Inflammatory macrophage treated with lipopolysaccharide for 4 hours (primary cell): ENCODE data around the gene P3R3URF.

ENCODE experiments used
- DNase-seq: peaks from one replicate; pipeline ENCODE4 v3.0.0-alpha.2; 2020

The P3R3URF gene

GRCh38 chr1:46193984-46194570 is 17.8 kb upstream of the P3R3URF start:
- no peak for DNase-seq

DNA sequence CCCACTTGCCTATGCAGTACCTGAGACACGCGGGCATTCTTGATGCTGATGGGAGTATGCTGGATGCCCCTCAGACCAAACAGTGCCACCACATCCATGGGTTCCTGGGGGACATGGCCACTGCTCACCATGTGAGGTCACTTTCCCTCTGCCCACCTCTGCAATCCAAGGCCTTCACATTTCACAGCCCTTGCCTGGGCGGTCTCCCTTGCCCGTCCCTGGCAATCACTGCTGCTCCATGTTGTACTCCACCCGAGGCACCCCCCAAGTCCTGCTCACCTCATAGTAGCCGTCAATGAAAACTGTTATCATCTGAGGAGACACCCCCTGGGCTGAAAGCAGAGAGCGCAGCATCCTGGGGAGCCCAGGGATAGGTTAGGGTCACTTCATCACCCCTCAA is 17.0 kb upstream of the P3R3URF start:
- DNase-seq = no peak

- DNase-seq = no peak
Observed at GRCh38 chr1:46192171-46192570, 15.9 kb upstream of the P3R3URF start.

GRCh38 chr1:46191033-46191701 is 14.9 kb upstream of the P3R3URF start:
- DNase-seq = no peak

- no peak for DNase-seq
Observed at GRCh38 chr1:46190539-46190938, 14.3 kb upstream of the P3R3URF start.

DNA sequence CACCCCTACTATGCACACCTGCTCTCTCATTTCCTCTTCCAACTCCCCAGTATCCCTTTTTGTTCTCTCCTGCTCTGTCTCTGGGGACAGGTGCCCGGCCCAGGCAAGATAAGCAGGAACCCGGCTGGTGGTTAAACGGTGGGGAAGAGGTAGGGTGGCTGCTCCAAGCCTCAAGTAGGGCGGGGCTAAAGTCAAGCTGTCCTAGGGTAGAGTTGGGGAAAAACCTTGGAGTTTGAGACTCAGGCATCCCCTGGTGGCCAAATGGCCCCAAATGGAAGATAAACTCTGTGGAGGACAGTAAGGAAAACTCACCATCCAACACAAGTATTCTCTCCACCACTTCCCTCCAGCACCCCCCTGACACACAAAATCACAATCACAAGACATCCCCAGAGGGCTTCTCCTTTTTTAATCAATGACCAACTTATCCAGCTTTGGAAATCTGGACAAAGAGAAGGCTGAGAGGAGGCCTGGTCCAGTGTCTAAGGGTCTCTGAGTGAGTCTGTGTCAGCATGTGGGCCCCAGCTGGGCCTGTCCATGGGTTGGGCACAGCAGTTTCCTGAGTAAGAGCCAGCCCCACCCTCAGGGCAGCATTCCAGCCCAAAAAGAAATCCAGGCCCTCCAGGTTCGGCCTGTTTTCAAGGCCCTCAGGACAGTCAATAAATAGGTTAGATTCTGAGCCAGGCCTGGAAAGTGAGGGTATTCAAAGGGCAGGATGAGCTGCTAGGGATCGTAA is 12.2 kb upstream of the P3R3URF start:
- DNase-seq = no peak

GRCh38 chr1:46187106-46187869 is 11.0 kb upstream of the P3R3URF start:
- DNase-seq = no peak

- no peak for DNase-seq
Observed at GRCh38 chr1:46186076-46186475, 9.8 kb upstream of the P3R3URF start.

GRCh38 chr1:46184920-46185658 is 8.8 kb upstream of the P3R3URF start:
- no peak for DNase-seq

- DNase-seq = peak; percentile 57
Observed at GRCh38 chr1:46183926-46184557, 7.8 kb upstream of the P3R3URF start.

DNA sequence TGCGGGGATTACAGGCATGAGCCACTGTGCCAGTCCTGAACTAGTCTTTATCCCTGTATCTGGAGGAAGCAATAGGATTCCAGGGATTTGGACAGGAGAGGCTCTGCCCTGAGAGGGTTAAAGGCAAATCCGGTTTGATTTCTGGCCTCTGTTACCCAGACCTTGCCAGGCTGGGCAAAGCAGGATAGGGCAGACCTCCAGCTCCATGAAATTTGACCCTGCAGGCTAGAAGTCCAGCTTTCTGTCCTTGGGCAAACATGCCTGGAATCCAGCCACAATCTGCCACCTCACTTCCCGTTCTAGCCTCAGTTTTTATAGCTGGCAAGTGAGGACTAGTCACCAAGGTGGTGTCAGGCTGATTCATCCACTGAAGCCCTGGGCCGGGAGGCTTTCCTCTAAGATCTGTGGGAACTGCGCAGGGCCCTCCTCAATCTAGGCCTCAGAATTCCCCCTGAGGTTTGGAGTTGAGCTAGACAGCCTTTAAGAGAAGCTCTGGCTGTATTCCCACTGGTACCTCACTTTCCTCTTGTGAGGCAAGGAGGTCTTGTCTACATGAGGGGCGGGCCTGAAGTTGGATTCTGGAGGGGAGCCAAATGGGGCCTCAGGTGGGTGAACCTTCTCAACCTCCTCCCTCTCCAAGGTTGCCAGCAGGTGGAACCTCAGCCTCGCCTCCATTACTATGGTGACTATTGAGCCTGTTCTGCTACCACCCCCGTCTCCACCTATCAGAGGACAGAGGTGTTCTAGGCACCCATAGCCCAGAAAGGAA is 7.0 kb upstream of the P3R3URF start:
- DNase-seq = peak; percentile 58

DNA sequence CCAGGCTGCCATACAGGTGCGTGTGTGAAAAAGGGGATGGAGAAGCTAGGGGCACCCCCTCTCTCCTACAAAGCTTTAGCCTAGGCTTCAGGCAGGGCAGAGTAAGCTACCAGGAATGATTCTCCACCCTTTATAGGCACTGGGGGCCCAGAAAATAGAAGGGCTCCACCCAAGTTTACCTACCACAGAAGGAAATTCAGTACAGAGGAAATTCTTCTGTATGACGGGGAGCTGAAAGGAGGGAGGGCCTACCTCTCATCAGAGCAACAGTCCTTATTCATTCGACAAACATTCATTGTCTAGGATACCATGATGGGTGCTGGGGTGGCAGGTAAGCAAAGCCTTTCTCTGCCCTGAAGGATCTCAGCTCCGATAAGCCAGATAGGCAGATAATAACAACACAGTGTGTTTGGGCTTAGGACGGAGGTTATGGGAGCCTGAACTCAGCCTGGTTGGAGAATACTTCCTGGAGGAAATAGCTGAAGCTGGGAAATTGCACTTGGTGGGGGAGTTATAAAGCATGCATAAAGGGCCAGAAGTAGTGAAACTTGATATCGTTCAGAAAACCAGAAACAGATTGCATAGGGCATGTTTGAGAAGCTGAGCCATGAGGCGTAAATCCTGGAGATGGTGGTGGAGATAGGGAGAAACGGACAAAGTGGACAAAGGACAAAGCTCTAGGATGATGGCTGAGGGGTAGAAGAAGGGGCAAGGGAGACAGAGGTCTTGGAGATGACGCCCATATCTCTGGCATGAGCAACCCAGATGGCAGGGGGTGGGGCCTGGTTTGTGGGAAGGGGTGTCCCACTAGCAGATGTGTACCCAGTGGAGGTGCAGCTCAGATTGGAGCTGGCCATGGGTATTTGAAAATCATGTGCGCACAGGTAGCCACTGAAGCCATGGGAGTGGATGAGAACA is 5.3 kb upstream of the P3R3URF start:
- DNase-seq = no peak

GRCh38 chr1:46180082-46180616 is 3.9 kb upstream of the P3R3URF start:
- DNase-seq = no peak

DNA sequence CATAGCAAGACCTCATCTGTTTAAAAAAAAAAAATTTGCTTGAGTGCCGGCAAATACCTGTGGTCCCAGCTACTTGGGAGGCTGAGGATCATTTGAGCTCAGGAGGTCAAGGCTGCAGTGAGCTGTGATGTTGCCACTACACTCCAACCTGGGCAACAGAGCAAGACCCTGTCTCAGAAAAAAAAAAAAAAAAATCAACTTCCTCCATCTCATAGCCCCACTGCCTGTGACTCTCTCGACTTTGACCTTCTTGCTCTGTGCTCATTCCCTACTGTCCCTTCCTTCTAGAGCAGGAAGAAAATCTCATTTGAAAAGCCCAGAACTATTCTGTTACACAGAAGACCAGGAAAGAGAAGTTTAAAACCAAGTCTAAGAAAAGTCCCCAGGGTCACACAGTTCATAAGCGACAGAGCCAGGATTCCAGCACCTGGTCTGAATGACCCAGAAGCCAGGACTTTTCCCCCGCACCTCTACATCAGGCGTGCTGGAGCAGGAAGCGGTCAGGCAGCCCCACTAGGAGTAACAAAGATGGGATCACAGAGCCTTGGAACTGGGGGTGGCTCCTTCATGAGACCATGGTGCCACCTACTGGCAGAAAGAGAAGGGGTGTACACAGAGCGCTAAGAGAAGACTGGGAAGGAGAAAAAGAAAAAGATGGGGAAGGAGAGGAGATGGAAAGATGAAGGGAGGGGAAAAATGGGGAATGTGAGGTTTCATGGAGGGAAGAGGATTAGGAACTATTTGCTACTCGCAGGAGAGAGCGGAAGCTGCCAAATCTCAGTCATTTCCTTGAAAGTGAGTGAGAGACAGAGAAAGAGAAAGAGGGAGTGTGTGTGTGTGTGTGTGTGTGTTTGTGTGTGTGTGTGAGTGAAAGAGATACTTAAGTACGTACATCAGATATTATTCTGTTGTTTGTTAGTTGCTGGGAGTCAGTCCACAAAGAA is 3.1 kb upstream of the P3R3URF start:
- peak; percentile 66 for DNase-seq

- no peak for DNase-seq
Observed at GRCh38 chr1:46175243-46175642, 1.0 kb downstream of the P3R3URF start.

DNA sequence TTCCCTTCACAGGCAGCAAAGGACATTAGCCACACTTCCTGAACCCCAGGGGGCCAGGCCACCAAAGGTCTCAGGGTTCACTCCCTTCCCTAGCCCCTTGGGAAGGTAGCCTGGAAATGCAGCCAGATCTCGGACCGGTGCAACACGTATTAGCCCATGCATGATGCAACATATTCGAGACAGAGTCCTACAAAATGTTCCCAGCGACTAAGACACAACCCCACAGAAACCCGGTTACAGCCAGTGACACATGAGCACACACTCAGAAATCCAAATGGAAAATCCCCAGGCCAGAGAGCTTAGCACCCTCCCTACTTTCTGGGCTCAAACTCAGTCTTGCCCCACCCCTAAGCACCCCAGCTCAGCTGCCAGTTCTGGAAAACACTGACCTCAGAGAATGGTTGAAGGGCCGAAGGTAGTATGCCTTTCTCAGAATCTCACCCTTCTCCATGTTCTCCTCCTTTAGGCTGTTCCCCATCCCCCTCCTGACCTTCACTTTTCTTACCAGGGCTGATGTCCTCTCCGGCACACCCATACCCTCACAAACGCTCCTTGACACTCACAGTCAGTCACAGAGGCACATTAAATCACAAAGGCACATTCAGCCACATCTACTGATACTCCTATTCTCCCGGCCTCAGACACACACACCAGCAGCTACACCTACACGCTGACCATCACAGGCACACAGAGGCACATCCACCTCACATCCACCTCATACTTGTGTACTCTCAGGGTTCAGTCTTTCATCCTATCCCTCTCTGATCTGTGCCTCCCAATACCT is 1.6 kb downstream of the P3R3URF start, which contains the start of gene TSPAN1:
TSS of gene TSPAN1 (plus strand) at position 640 of the 784 bp plus-strand sequence. CDS start 6,021 bp downstream, outside the sequence.
- DNase-seq = no peak

DNA sequence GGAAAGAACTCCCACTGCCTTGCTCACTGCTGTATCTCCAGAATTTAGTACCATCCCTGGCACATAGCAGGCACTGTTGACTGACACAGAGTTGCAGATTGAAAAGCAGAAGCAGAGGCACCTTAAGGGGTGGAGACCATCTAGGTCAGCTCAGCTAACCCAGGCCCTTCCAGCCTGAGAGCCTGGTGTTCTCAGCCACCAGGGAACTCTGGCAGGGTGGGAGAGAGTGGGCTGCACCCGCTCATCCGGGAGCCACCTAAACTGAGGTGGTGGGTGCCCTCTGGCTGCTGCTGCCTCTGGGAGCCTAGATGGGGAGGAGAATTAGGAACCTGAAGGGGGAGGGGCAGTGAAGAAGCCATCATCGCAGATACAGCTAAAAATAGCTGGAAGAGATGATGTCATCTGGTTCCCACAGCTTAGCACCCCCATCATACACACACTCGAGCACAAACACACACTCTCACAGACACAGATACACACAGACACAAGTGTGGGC is 2.9 kb downstream of the P3R3URF start:
- no peak for DNase-seq

- DNase-seq = no peak
Observed at GRCh38 chr1:46172321-46172720, 4.0 kb downstream of the P3R3URF start.
